Astrocyte (in vitro differentiated cells and primary cell): ENCODE results near the gene MUC4. TPM values are rescaled to one million over a fixed set of nuclear protein-coding genes. Genes with fewer than 3 reads are reported as not detected.
A peak's percentile ranks its signal among the peaks of the same experiment; 100 is the strongest.
"Not testable (repeated sequence)": the region's sequence is repeated elsewhere in the genome, so short reads cannot be mapped to it uniquely, and the experiment has no call there.

ENCODE experiments used
- DNase-seq: peaks from one replicate; pipeline ENCODE4 v3.0.0-alpha.2; 2010; ENCODE audit warnings: low read depth
- FAIRE-seq: peaks from 2 replicates; lab custom pipeline; 2011; peaks lifted over from hg19 to GRCh38; lab: Jason Lieb, UNC
- H2AFZ ChIP-seq: 2 replicates; pipeline ENCODE4 v1.6.0; 2012; ENCODE audit warnings: low read depth, low read length, inconsistent platforms
- H3K27ac ChIP-seq: 2 replicates; pipeline ENCODE4 v1.5.1; 2011; ENCODE audit warnings: low read depth, low read length, inconsistent platforms
- H3K27me3 ChIP-seq: 2 replicates; pipeline ENCODE4 v1.6.0; 2011; ENCODE audit warnings: low read length, inconsistent platforms; ENCODE audit not compliant: insufficient read depth
- H3K36me3 ChIP-seq: 2 replicates; pipeline ENCODE4 v1.5.1; 2011; ENCODE audit warnings: low read length, inconsistent platforms; ENCODE audit not compliant: insufficient read depth
- H3K4me1 ChIP-seq: 2 replicates; pipeline ENCODE4 v1.5.1; 2011; ENCODE audit warnings: low read length, inconsistent platforms; ENCODE audit not compliant: insufficient read depth
- H3K4me2 ChIP-seq: 2 replicates; pipeline ENCODE4 v1.6.0; 2012; ENCODE audit warnings: low read length, inconsistent platforms
- H3K4me3 ChIP-seq: 2 replicates; pipeline ENCODE4 v1.5.1; 2011; ENCODE audit warnings: low read depth, mild to moderate bottlenecking, low read length, inconsistent platforms; ENCODE audit not compliant: insufficient read depth
- H3K79me2 ChIP-seq: 2 replicates; pipeline ENCODE4 v1.6.0; 2012; ENCODE audit warnings: mild to moderate bottlenecking, low read length, inconsistent platforms; ENCODE audit not compliant: insufficient read depth
- H3K9ac ChIP-seq: 2 replicates; pipeline ENCODE4 v1.6.0; 2012; ENCODE audit warnings: mild to moderate bottlenecking, low read length, inconsistent platforms
- H3K9me3 ChIP-seq: 2 replicates; pipeline ENCODE4 v1.5.1; 2012; ENCODE audit warnings: low read depth, mild to moderate bottlenecking, low read length, inconsistent platforms; ENCODE audit not compliant: insufficient read depth
- H4K20me1 ChIP-seq: 2 replicates; pipeline ENCODE4 v1.6.0; 2012; ENCODE audit warnings: low read length, inconsistent platforms; ENCODE audit not compliant: insufficient read depth
- H3K27ac Mint-ChIP-seq: one replicate; pipeline ENCODE4 v1.8.0; 2021; ENCODE audit warnings: mild to moderate bottlenecking, mixed read lengths; ENCODE audit not compliant: unreplicated experiment
- H3K27me3 Mint-ChIP-seq: one replicate; pipeline ENCODE4 v1.8.0; 2021; ENCODE audit warnings: low read depth, mixed read lengths; ENCODE audit not compliant: unreplicated experiment
- H3K36me3 Mint-ChIP-seq: one replicate; pipeline ENCODE4 v1.8.0; 2021; ENCODE audit warnings: low read depth, mixed read lengths; ENCODE audit not compliant: unreplicated experiment
- H3K4me1 Mint-ChIP-seq: one replicate; pipeline ENCODE4 v1.8.0; 2021; ENCODE audit warnings: low read depth, mixed read lengths; ENCODE audit not compliant: unreplicated experiment
- H3K4me3 Mint-ChIP-seq: one replicate; pipeline ENCODE4 v1.8.0; 2021; ENCODE audit warnings: mild to moderate bottlenecking, moderate library complexity, mixed read lengths; ENCODE audit not compliant: unreplicated experiment
- H3K9me3 Mint-ChIP-seq: one replicate; pipeline ENCODE4 v1.8.0; 2021; ENCODE audit warnings: mild to moderate bottlenecking, mixed read lengths; ENCODE audit not compliant: unreplicated experiment
- CTCF ChIP-seq: IDR thresholded peaks from 2 replicates; pipeline ENCODE4 v1.5.1; 2011; ENCODE audit warnings: low read depth, mild to moderate bottlenecking, inconsistent platforms, low read length, moderate library complexity; ENCODE audit not compliant: insufficient read depth
- EZH2 ChIP-seq: IDR thresholded peaks from 2 replicates; pipeline ENCODE4 v1.6.1; 2012; ENCODE audit warnings: mild to moderate bottlenecking, low read length, inconsistent platforms; ENCODE audit not compliant: insufficient read depth
- total RNA-seq: library from RNA; stranded (reverse); gene quantifications from 2 replicates; pipeline ENCODE4 v1.2.1, GENCODE V29; 2021

The MUC4 gene
- total RNA-seq, 1 donor from 2014 or later: 0.05 TPM

- no peaks in the 10 kb centered on the region for H3K4me1 Mint-ChIP-seq
- no peaks in the 10 kb centered on the region for H4K20me1 ChIP-seq
- peaks cover 45% of the 10 kb centered on the region for H3K9me3 Mint-ChIP-seq
- H3K79me2 ChIP-seq: no peaks in the 10 kb centered on the region
- DNase-seq (no peak), FAIRE-seq (no peak)
- peaks cover 37% of the 10 kb centered on the region for H3K27me3 Mint-ChIP-seq
- no peaks in the 10 kb centered on the region for H3K4me1 ChIP-seq
- peaks cover 7% of the 10 kb centered on the region for H3K27me3 ChIP-seq
- H3K27ac Mint-ChIP-seq: no peak overlapping the region
- H3K36me3 ChIP-seq: no peaks in the 10 kb centered on the region
- no peak for TF ChIP-seq CTCF
- TF ChIP-seq EZH2: no peak
- H3K9me3 ChIP-seq: no peaks in the 10 kb centered on the region
- no peak overlapping the region for H3K4me3 ChIP-seq
- no peak overlapping the region for H3K4me2 ChIP-seq
- H3K27ac ChIP-seq: no peak overlapping the region
- no peaks in the 10 kb centered on the region for H3K36me3 Mint-ChIP-seq
- H2AFZ ChIP-seq: no peak overlapping the region
- no peak overlapping the region for H3K4me3 Mint-ChIP-seq
- H3K9ac ChIP-seq: no peak overlapping the region
Measured at GRCh38 chr3:195788711-195789581, 22.8 kb downstream of the MUC4 start.

- H3K27ac Mint-ChIP-seq, FAIRE-seq, H3K9me3 ChIP-seq: not testable (repeated sequence)
Measured at GRCh38 chr3:195785781-195786405, 25.8 kb downstream of the MUC4 start.

GRCh38 chr3:195784031-195784430 lies 27.7 kb downstream of the MUC4 start:
- H2AFZ ChIP-seq, H3K27ac Mint-ChIP-seq, H3K4me3 ChIP-seq, H3K4me2 ChIP-seq, H3K36me3 Mint-ChIP-seq, H3K27me3 ChIP-seq, H3K4me3 Mint-ChIP-seq, H3K79me2 ChIP-seq, H3K36me3 ChIP-seq, H3K9ac ChIP-seq, H3K27ac ChIP-seq, H4K20me1 ChIP-seq, H3K4me1 Mint-ChIP-seq, H3K4me1 ChIP-seq, FAIRE-seq, DNase-seq, H3K9me3 ChIP-seq: not testable (repeated sequence)
- Mint-ChIP-seq H3K9me3 (peaks cover 39% of the 10 kb centered on the region), H3K27me3 (peaks cover 21% of the 10 kb centered on the region)

More at GRCh38 chr3:195785781-195786405, 25.8 kb downstream of the MUC4 start:
- not testable (repeated sequence) for H3K4me1 ChIP-seq, H3K27ac ChIP-seq, H3K4me3 ChIP-seq, H3K36me3 ChIP-seq, DNase-seq, H3K4me3 Mint-ChIP-seq, H3K9ac ChIP-seq, H3K4me2 ChIP-seq, H3K36me3 Mint-ChIP-seq, H4K20me1 ChIP-seq, H3K79me2 ChIP-seq, H2AFZ ChIP-seq, H3K4me1 Mint-ChIP-seq, H3K27me3 ChIP-seq
- H3K9me3 Mint-ChIP-seq: peaks cover 43% of the 10 kb centered on the region
- peaks cover 37% of the 10 kb centered on the region for H3K27me3 Mint-ChIP-seq

- peaks cover 29% of the 10 kb centered on the region for H3K9me3 Mint-ChIP-seq
- peaks cover 13% of the 10 kb centered on the region for H3K27me3 Mint-ChIP-seq
- FAIRE-seq, H3K4me1 Mint-ChIP-seq, H3K79me2 ChIP-seq, H4K20me1 ChIP-seq, H3K9ac ChIP-seq, H3K4me2 ChIP-seq, H3K36me3 ChIP-seq, H3K4me1 ChIP-seq, H3K27me3 ChIP-seq, H2AFZ ChIP-seq, DNase-seq, H3K36me3 Mint-ChIP-seq, H3K9me3 ChIP-seq, H3K4me3 Mint-ChIP-seq, H3K27ac ChIP-seq, H3K4me3 ChIP-seq: not testable (repeated sequence)
- H3K27ac Mint-ChIP-seq: peak overlapping the region; percentile 30
Measured at GRCh38 chr3:195781236-195781635, 30.5 kb downstream of the MUC4 start.
